SKM-1 treated with dmso at 0.1 percent for 144 hours (cell line): ENCODE data around the gene SUGP2.

Source experiments
- DNase-seq: peaks from one replicate; lab custom pipeline; 2025; ENCODE audit not compliant: unreplicated experiment; lab: John Stamatoyannopoulos, UW

Gene SUGP2

GRCh38 chr19:19059837-19060611, 26.7 kb upstream of the SUGP2 start:
- no peak for DNase-seq

- DNase-seq, result no peak
These were observed 25.9 kb upstream of the SUGP2 start for GRCh38 chr19:19059018-19059836.

- DNase-seq, result no peak
These were observed 24.4 kb upstream of the SUGP2 start for GRCh38 chr19:19057720-19058119.

GRCh38 chr19:19057317-19057716, 24.0 kb upstream of the SUGP2 start:
- DNase-seq, result no peak

GRCh38 chr19:19056636-19057275, 23.4 kb upstream of the SUGP2 start:
- no peak for DNase-seq

- no peak for DNase-seq
These were observed 22.4 kb upstream of the SUGP2 start for GRCh38 chr19:19055701-19056100.

GRCh38 chr19:19054939-19055440, 21.7 kb upstream of the SUGP2 start:
- DNase-seq, result no peak

- no peak for DNase-seq
These were observed 21.1 kb upstream of the SUGP2 start for GRCh38 chr19:19054315-19054938.

- no peak for DNase-seq
These were observed 20.4 kb upstream of the SUGP2 start for GRCh38 chr19:19053508-19054314.

GRCh38 chr19:19052921-19053320, 19.6 kb upstream of the SUGP2 start:
- DNase-seq, result no peak

GRCh38 chr19:19051478-19052213, 18.3 kb upstream of the SUGP2 start:
- no peak for DNase-seq

GRCh38 chr19:19050731-19051130, 17.4 kb upstream of the SUGP2 start:
- no peak for DNase-seq

GRCh38 chr19:19050104-19050503, 16.8 kb upstream of the SUGP2 start:
- no peak for DNase-seq

- DNase-seq, result no peak
These were observed 16.1 kb upstream of the SUGP2 start for GRCh38 chr19:19049406-19049805.

- no peak for DNase-seq
These were observed 10.6 kb upstream of the SUGP2 start for GRCh38 chr19:19043881-19044280.

GRCh38 chr19:19043481-19043880, 10.2 kb upstream of the SUGP2 start:
- DNase-seq, result no peak

GRCh38 chr19:19042732-19043280, 9.5 kb upstream of the SUGP2 start:
- DNase-seq, result no peak

- DNase-seq, result no peak
These were observed 7.1 kb upstream of the SUGP2 start for GRCh38 chr19:19040417-19040816.

- DNase-seq, result no peak
These were observed 6.6 kb upstream of the SUGP2 start for GRCh38 chr19:19039901-19040300.
